Lower leg skin (tissue), 4 donors: ENCODE data around the gene GPC5. TPM values are rescaled to one million over a fixed set of nuclear protein-coding genes. Genes with fewer than 3 reads are reported as not detected.

Experiments used
- DNase-seq, 2 donors: peaks; one replicate each; pipeline ENCODE4 v3.0.0-alpha.2; 2019; ENCODE audit warnings: low spot score in 2 of 2
- H3K4me3 ChIP-seq: fragments of 200-600 bp; sonication (generic); 2 replicates; pipeline ENCODE4 v1.5.1; 2017; ENCODE audit warnings: mild to moderate bottlenecking, low read depth; ENCODE audit not compliant: poor library complexity, severe bottlenecking
- CTCF ChIP-seq, 3 donors: fragments of 450-650 bp; IDR thresholded peaks; one replicate each; pipeline ENCODE4 v1.5.1; 2016; ENCODE audit warnings: antibody characterized with exemption in 3 of 3, mild to moderate bottlenecking in 3 of 3, moderate library complexity in 2 of 3
- POLR2A ChIP-seq, 2 donors: fragments of 450-650 bp; IDR thresholded peaks; one replicate each; pipeline ENCODE4 v1.6.1; 2016 to 2017; ENCODE audit warnings: antibody characterized with exemption in 2 of 2, mild to moderate bottlenecking in 1 of 2, moderate library complexity in 1 of 2
- WGBS, 2 donors: methylation state at CpG; one replicate each; pipeline ENCODE4 v1.1.5; 2018; 5-methylcytosine and 5-hydroxymethylcytosine counted together
- intact Hi-C: fragments of 100-400 bp; cut with DNase I; formaldehyde crosslinking; loops from one replicate; pipeline ENCODE4 v1.15.0; 2023; ENCODE audit warnings: low total_unique reads
- total RNA-seq, 4 donors: library from RNA; depleted of rRNA; stranded (reverse); fragments of >200 nt; gene quantifications; one replicate each; pipeline ENCODE4 v1.1.0, GENCODE V29; 2016

The GPC5 gene
- total RNA-seq, 4 donors from 2014 or later = 0.46 to 1.3 (median 0.82) TPM

GRCh38 chr13:92407858-92408257, 1009.4 kb downstream of the GPC5 start:
- no peak overlapping the region for H3K4me3 ChIP-seq
- intact Hi-C loops = no loop called here
- no peak for DNase-seq
- 87 to 90% methylated on average over 7 of the region's 7 CpGs for WGBS, 2 donors
- TF ChIP-seq CTCF (IDR thresholded peaks at IDR 0.05) = no peak
- no peak for TF ChIP-seq POLR2A (IDR thresholded peaks at IDR 0.05)

GRCh38 chr13:92412481-92412880, 1014.1 kb downstream of the GPC5 start:
- TF ChIP-seq POLR2A (IDR thresholded peaks at IDR 0.05) = no peak
- TF ChIP-seq CTCF (IDR thresholded peaks at IDR 0.05) = no peak
- no peak overlapping the region for H3K4me3 ChIP-seq
- intact Hi-C loops = no loop called here
- DNase-seq = no peak
- WGBS, 2 donors = 71 to 80% methylated on average over 3 of the region's 3 CpGs

GRCh38 chr13:92412996-92413395, 1014.6 kb downstream of the GPC5 start:
- no peak for TF ChIP-seq POLR2A (IDR thresholded peaks at IDR 0.05)
- TF ChIP-seq CTCF (IDR thresholded peaks at IDR 0.05) = no peak
- no peak for DNase-seq
- no peak overlapping the region for H3K4me3 ChIP-seq
- WGBS, 2 donors = 79 to 95% methylated on average over 1 of the region's 1 CpG
- intact Hi-C loops = no loop called here

GRCh38 chr13:92413452-92413851, 1015.0 kb downstream of the GPC5 start:
- no peak for TF ChIP-seq CTCF (IDR thresholded peaks at IDR 0.05)
- TF ChIP-seq POLR2A (IDR thresholded peaks at IDR 0.05) = no peak
- intact Hi-C loops = no loop called here
- 72% methylated on average over 3 of the region's 3 CpGs for WGBS, 2 donors
- no peak overlapping the region for H3K4me3 ChIP-seq
- DNase-seq = no peak

GRCh38 chr13:92414851-92415250, 1016.4 kb downstream of the GPC5 start:
- H3K4me3 ChIP-seq = no peak overlapping the region
- intact Hi-C loops = no loop called here
- TF ChIP-seq CTCF (IDR thresholded peaks at IDR 0.05) = no peak
- no peak for TF ChIP-seq POLR2A (IDR thresholded peaks at IDR 0.05)
- DNase-seq = no peak
- 84 to 93% methylated on average over 4 of the region's 4 CpGs for WGBS, 2 donors

GRCh38 chr13:92415781-92416180, 1017.4 kb downstream of the GPC5 start:
- DNase-seq = no peak
- TF ChIP-seq POLR2A (IDR thresholded peaks at IDR 0.05) (no peak), CTCF (IDR thresholded peaks at IDR 0.05) (no peak)
- intact Hi-C loops = no loop called here
- H3K4me3 ChIP-seq = no peak overlapping the region
